Gastrocnemius medialis (tissue), 4 donors: ENCODE data around the gene MLPH. TPM values are rescaled to one million over a fixed set of nuclear protein-coding genes. Genes with fewer than 3 reads are reported as not detected.

Experiments used
- ATAC-seq, 2 donors: fragments of 150-250 bp; one replicate each; pipeline ENCODE4 v1.9.1; 2016
- DNase-seq, 2 donors: peaks; one replicate each; pipeline ENCODE4 v3.0.0-alpha.2; 2019
- H3K27ac ChIP-seq, 4 donors: fragments of 200-600 bp; sonication (generic); 1 replicate in 1 of 4; 2 replicates in 3 of 4; pipeline ENCODE4 v1.5.1; 2016 to 2018; ENCODE audit warnings: mild to moderate bottlenecking in 2 of 4, moderate library complexity in 1 of 4
- H3K27me3 ChIP-seq, 3 donors: fragments of 200-600 bp; sonication (generic) in 2 of 3; 1 replicate in 1 of 3; 2 replicates in 2 of 3; pipeline versions ENCODE4 v1.5.1 to v1.6.0; 2016 to 2019; ENCODE audit warnings: mild to moderate bottlenecking in 1 of 3, moderate library complexity in 1 of 3
- H3K36me3 ChIP-seq, 2 donors: fragments of 200-600 bp; sonication (generic) in 1 of 2; one replicate each; pipeline ENCODE4 v1.5.1; 2017 to 2018
- H3K4me1 ChIP-seq, 2 donors: fragments of 200-600 bp; sonication (generic) in 1 of 2; one replicate each; pipeline ENCODE4 v1.5.1; 2016 to 2017; ENCODE audit warnings: mild to moderate bottlenecking in 2 of 2
- H3K4me3 ChIP-seq, 4 donors: fragments of 200-600 bp; sonication (generic) in 3 of 4; 1 replicate in 1 of 4; 2 replicates in 3 of 4; pipeline ENCODE4 v1.5.1; 2016 to 2019; ENCODE audit warnings: mild to moderate bottlenecking in 2 of 4
- H3K9me3 ChIP-seq, 3 donors: fragments of 200-600 bp; sonication (generic) in 2 of 3; 1 replicate in 1 of 3; 2 replicates in 2 of 3; pipeline ENCODE4 v1.5.1; 2016 to 2019
- POLR2A ChIP-seq, 2 donors: fragments of 450-650 bp; IDR thresholded peaks; one replicate each; pipeline ENCODE4 v1.6.1; 2017; ENCODE audit warnings: antibody characterized with exemption in 2 of 2, mild to moderate bottlenecking in 2 of 2, moderate library complexity in 2 of 2
- in situ Hi-C, 4 donors: fragments of 200-750 bp; cut with MboI; loops; one replicate each; pipeline versions ENCODE4 v1.15.0 to v1.8.0; 2017; ENCODE audit warnings: low sequenced_read_pairs in 4 of 4
- intact Hi-C: fragments of 100-400 bp; cut with DNase I; formaldehyde crosslinking; loops from one replicate; pipeline ENCODE4 v1.15.1; 2023; ENCODE audit warnings: low total_unique reads
- total RNA-seq, 4 donors: library from RNA; depleted of rRNA; stranded (reverse); fragments of >200 nt; gene quantifications; one replicate each; pipeline versions ENCODE4 v1.1.0 to v1.2.3, GENCODE V29; 2016
- TF ChIP-seq, protein P1 (sequence below), 5 experiments: fragments of 450-650 bp in 3 of 5; fragments of 200-600 bp in 2 of 5; sonication (generic) in 2 of 5; IDR thresholded peaks in 4 of 5; conservative IDR thresholded peaks in 1 of 5; 1 replicate in 4 of 5; 2 replicates in 1 of 5; pipeline ENCODE4 v1.5.1; 2016 to 2019; ENCODE audit warnings: antibody characterized with exemption in 5 of 5, mild to moderate bottlenecking in 3 of 5, moderate library complexity in 3 of 5

Gene MLPH
- total RNA-seq, 4 donors from 2014 or later: 6.5 to 8.7 (median 7.2) TPM

DNA sequence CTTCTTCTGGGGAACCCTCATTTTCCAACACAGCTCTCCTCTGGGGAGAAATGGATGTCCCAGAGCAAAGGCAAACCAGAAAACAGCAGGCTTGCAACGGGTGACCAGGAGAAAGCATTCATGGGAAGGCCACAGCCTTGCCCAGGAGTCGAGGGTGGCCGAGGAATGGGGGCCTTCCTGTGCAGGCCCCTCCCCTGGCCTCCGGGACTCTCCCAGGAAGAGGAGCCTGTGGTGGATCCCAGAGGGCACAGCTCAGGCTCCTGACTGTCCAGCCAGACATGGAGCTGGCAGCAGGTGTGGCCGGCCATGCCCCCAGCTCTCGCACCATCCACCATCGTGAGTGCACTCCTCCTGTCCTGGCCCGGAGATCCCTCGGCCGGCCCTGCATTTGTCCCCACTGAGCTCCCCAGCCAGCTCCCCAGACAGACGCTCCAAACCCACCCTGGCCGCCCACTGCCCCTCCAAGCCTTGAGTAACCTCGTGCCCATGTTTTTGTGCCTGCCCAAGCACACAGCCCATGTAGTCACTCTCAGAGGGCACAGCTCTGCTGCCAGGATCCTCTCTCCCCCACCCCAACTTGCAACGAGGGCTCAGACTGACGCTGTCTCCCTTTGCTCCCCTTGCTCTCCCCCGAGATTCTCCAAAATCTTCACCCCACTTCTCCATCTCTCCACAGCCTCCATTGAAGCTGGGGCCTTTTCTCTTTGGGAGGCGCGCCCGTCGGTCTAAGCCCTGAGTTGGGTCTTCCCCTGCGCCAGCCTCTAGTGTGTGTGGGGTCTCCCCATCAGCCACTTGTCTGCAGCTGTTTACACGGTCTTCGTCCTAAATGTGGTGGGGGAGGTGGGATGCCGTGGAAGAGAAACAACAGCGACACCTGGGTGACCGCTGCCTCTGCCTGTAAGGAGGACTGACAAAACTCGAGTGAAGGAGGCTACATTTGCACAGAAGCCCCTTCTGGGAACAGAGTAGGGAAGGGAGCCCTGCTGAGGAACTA lies 89.1 kb downstream of the MLPH start:
- no peak for DNase-seq
- ATAC-seq: no peak
- TF ChIP-seq, protein P1, sequence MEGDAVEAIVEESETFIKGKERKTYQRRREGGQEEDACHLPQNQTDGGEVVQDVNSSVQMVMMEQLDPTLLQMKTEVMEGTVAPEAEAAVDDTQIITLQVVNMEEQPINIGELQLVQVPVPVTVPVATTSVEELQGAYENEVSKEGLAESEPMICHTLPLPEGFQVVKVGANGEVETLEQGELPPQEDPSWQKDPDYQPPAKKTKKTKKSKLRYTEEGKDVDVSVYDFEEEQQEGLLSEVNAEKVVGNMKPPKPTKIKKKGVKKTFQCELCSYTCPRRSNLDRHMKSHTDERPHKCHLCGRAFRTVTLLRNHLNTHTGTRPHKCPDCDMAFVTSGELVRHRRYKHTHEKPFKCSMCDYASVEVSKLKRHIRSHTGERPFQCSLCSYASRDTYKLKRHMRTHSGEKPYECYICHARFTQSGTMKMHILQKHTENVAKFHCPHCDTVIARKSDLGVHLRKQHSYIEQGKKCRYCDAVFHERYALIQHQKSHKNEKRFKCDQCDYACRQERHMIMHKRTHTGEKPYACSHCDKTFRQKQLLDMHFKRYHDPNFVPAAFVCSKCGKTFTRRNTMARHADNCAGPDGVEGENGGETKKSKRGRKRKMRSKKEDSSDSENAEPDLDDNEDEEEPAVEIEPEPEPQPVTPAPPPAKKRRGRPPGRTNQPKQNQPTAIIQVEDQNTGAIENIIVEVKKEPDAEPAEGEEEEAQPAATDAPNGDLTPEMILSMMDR (IDR thresholded peaks at IDR 0.05 in 4 of 5, conservative IDR thresholded peaks at IDR 0.05 in 1 of 5): no peak
- TF ChIP-seq POLR2A (IDR thresholded peaks at IDR 0.05): no peak
- Histone ChIP-seq H3K27ac (no peak overlapping the region), H3K9me3 (no peaks in the 10 kb centered on the region), H3K27me3 (no peaks in the 10 kb centered on the region), H3K4me1 (peaks cover 13 to 15% of the 10 kb centered on the region in 2 donors), H3K36me3 (no peaks in the 10 kb centered on the region), H3K4me3 (no peak overlapping the region)
- intact Hi-C loops (no loop called here), in situ Hi-C loops (loop anchor here in 1 of 4 donors (10.0 kb wide), 1 partner anchor 471 kb away; no protein-coding TSS in a partner anchor)

- TF ChIP-seq, protein P1 (IDR thresholded peaks at IDR 0.05 in 4 of 5, conservative IDR thresholded peaks at IDR 0.05 in 1 of 5): no peak
- no peak for TF ChIP-seq POLR2A (IDR thresholded peaks at IDR 0.05)
- ATAC-seq (no peak), DNase-seq (no peak)
- no peak overlapping the region for H3K4me3 ChIP-seq
- H3K4me1 ChIP-seq: peaks cover 14 to 16% of the 10 kb centered on the region in 2 donors
- no peak overlapping the region for H3K27ac ChIP-seq
- H3K27me3 ChIP-seq: no peaks in the 10 kb centered on the region
- no peaks in the 10 kb centered on the region for H3K9me3 ChIP-seq
- intact Hi-C loops: no loop called here
- H3K36me3 ChIP-seq: no peaks in the 10 kb centered on the region
- in situ Hi-C loops: loop anchor here in 1 of 4 donors (10.0 kb wide), 1 partner anchor 472 kb away; no protein-coding TSS in a partner anchor
Measured at GRCh38 chr2:237576974-237577373, 89.9 kb downstream of the MLPH start.

DNA sequence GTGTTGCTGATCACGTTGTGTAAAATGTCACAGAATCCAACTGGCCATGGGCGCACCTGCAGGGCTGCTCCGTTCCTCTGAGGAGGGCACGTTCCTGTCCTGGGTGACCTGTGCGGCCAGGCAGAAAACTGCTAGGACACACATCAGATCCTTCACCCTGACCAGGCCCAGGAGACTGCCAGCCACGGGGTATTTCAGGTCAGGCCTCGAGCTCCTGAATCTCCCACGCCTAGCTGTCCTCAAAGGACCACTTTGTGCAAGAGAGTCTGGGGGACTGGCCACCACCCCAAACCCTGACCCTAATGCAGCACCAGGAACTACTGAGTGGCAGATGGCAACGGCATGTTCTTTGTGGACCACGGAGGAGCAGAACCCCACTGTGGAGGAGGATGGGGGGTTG lies 90.4 kb downstream of the MLPH start:
- intact Hi-C loops: no loop called here
- Histone ChIP-seq H3K9me3 (no peaks in the 10 kb centered on the region), H3K4me3 (no peak overlapping the region), H3K27me3 (no peaks in the 10 kb centered on the region), H3K27ac (no peak overlapping the region), H3K36me3 (no peaks in the 10 kb centered on the region), H3K4me1 (peaks cover 15 to 16% of the 10 kb centered on the region in 2 donors)
- ATAC-seq (no peak), DNase-seq (no peak)
- in situ Hi-C loops: loop anchor here in 1 of 4 donors (10.0 kb wide), 1 partner anchor 473 kb away; no protein-coding TSS in a partner anchor
- TF ChIP-seq POLR2A (IDR thresholded peaks at IDR 0.05): no peak
- TF ChIP-seq, protein P1 (IDR thresholded peaks at IDR 0.05 in 4 of 5, conservative IDR thresholded peaks at IDR 0.05 in 1 of 5): no peak

DNA sequence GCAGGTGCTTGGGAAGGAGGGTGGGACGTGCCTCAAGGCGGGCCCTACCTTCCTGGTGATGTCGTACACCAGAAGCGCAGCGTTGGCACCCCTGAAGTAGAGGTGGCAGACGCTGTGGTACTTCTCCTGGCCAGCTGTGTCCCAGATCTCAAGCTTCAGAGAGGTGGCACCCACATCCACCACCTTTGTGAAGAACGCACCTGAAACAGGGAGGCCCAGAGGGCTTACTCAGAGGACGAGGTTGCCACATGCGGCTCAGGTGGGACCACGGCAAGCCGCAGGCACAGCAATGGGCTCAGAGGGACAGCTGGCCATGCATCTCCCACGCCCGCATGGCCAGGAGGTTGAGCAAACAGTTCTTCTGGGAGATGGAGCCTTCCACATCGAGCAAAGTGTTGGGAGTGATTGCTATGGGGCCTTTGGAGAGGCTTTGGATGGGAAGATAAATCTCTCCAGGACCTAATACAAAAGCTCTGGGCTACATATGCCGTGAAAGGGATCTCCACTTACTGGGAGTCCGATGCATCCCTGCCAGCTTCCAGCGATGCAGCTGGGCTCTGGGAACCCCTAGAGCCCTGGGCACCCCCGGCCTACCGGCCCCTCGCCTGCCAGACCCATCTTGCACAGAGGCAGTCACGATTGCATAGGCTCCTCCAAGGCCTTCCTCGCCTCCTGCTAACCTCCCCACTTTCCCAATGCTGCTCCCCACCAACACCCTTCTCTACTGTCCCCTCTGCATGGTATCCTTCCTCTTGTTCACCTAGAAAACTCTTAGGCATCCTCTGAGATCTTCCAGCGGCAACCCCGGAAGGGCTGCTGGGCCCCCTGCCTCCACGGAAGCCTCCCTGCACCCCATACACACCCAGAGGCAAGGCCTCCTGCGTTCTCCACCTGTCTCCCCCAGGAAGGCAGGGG lies 91.2 kb downstream of the MLPH start:
- Histone ChIP-seq H3K4me1 (peaks cover 12 to 14% of the 10 kb centered on the region in 2 donors), H3K36me3 (no peaks in the 10 kb centered on the region), H3K4me3 (no peak overlapping the region), H3K9me3 (no peaks in the 10 kb centered on the region), H3K27ac (no peak overlapping the region), H3K27me3 (no peaks in the 10 kb centered on the region)
- intact Hi-C loops (no loop called here), in situ Hi-C loops (loop anchor here in 1 of 4 donors (10.0 kb wide), 1 partner anchor 473 kb away; no protein-coding TSS in a partner anchor)
- ATAC-seq: no peak
- no peak for DNase-seq
- TF ChIP-seq POLR2A (IDR thresholded peaks at IDR 0.05): no peak
- TF ChIP-seq, protein P1 (IDR thresholded peaks at IDR 0.05 in 4 of 5, conservative IDR thresholded peaks at IDR 0.05 in 1 of 5): no peak
